ENCODE results near the gene UBASH3A. TPM values are rescaled to one million over a fixed set of nuclear protein-coding genes. Genes with fewer than 3 reads are reported as not detected.

UBASH3A gene
- total RNA-seq, 1 experiment from 2014 or later: not detected

- no peak overlapping the region for H3K27ac ChIP-seq
- DNase-seq: no peak
- no peaks in the 10 kb centered on the region for H3K9me3 ChIP-seq (replicated peaks)
- no peak overlapping the region for H3K4me3 ChIP-seq
- H3K4me1 ChIP-seq: peaks cover 4% of the 10 kb centered on the region; the same call in 1 of the 2 replicates
- no peaks in the 10 kb centered on the region for H3K36me3 ChIP-seq
- H3K27me3 ChIP-seq: no peaks in the 10 kb centered on the region
Measured at GRCh38 chr21:42486531-42486930, 82.8 kb downstream of the UBASH3A start.

- H3K4me3 ChIP-seq: no peak overlapping the region
- H3K36me3 ChIP-seq: no peaks in the 10 kb centered on the region
- no peak overlapping the region for H3K27ac ChIP-seq
- no peaks in the 10 kb centered on the region for H3K4me1 ChIP-seq
- H3K27me3 ChIP-seq: no peaks in the 10 kb centered on the region
- DNase-seq: no peak
- H3K9me3 ChIP-seq (replicated peaks): no peaks in the 10 kb centered on the region
Measured at GRCh38 chr21:42489006-42489563, 85.4 kb downstream of the UBASH3A start.

DNA sequence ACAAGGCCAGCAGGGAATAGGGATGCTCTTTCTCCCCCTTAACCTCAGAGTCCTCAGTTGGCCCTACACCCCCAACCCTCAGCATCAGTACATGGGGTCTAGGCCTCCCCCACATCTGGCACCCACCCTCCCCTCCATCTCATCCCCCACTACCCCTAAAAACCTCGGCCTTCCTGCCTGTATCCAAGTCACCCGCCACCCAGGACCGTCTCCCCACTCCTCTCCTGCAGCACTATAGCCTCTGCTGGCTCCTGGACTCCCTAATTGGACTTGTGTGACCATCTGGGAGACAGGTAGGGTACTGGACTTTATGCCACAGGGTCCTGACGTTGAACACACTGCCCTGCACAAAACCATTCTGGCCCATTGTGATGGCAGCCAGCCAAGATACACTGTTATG is 86.3 kb downstream of the UBASH3A start:
- H3K36me3 ChIP-seq: no peaks in the 10 kb centered on the region
- no peak overlapping the region for H3K27ac ChIP-seq
- H3K27me3 ChIP-seq: no peaks in the 10 kb centered on the region
- no peak for DNase-seq
- no peaks in the 10 kb centered on the region for H3K9me3 ChIP-seq (replicated peaks)
- H3K4me1 ChIP-seq: no peaks in the 10 kb centered on the region
- H3K4me3 ChIP-seq: no peak overlapping the region

DNA sequence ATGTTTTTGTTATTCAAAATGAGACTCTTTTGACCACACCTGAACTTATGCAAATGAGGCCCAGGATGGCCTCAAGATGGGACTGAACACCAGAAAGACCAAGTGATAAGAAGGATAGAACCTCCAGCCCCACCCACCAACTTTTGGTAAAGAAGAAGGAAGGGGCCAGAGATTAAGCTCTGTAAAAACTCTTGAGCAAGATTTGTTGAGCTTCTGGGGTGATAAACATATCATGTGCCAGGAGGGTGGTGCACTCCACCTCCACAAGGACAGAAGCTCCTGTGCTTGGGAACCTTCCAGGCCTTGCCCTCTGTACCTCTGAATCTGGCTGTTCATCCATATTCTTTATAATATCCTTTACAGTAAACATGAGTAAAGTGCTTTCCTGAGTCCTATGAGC is 87.0 kb downstream of the UBASH3A start:
- Histone ChIP-seq H3K4me1 (no peaks in the 10 kb centered on the region), H3K36me3 (no peaks in the 10 kb centered on the region), H3K4me3 (no peak overlapping the region), H3K27ac (no peak overlapping the region), H3K9me3 (replicated peaks) (no peaks in the 10 kb centered on the region), H3K27me3 (no peaks in the 10 kb centered on the region)
- DNase-seq: no peak

GRCh38 chr21:42491328-42491727 is 87.6 kb downstream of the UBASH3A start:
- Histone ChIP-seq H3K27ac (no peak overlapping the region), H3K4me1 (no peaks in the 10 kb centered on the region), H3K9me3 (replicated peaks) (no peaks in the 10 kb centered on the region), H3K36me3 (no peaks in the 10 kb centered on the region), H3K4me3 (no peak overlapping the region), H3K27me3 (no peaks in the 10 kb centered on the region)
- DNase-seq: no peak

GRCh38 chr21:42492201-42492600 is 88.5 kb downstream of the UBASH3A start:
- Histone ChIP-seq H3K9me3 (replicated peaks) (no peaks in the 10 kb centered on the region), H3K27me3 (no peaks in the 10 kb centered on the region), H3K36me3 (no peaks in the 10 kb centered on the region), H3K27ac (no peak overlapping the region), H3K4me3 (no peak overlapping the region), H3K4me1 (no peaks in the 10 kb centered on the region)
- DNase-seq: no peak

GRCh38 chr21:42493109-42494060 is 89.7 kb downstream of the UBASH3A start:
- Histone ChIP-seq H3K4me1 (no peaks in the 10 kb centered on the region), H3K27me3 (no peaks in the 10 kb centered on the region), H3K9me3 (replicated peaks) (no peaks in the 10 kb centered on the region), H3K36me3 (no peaks in the 10 kb centered on the region), H3K4me3 (no peak overlapping the region), H3K27ac (no peak overlapping the region)
- no peak for DNase-seq

DNA sequence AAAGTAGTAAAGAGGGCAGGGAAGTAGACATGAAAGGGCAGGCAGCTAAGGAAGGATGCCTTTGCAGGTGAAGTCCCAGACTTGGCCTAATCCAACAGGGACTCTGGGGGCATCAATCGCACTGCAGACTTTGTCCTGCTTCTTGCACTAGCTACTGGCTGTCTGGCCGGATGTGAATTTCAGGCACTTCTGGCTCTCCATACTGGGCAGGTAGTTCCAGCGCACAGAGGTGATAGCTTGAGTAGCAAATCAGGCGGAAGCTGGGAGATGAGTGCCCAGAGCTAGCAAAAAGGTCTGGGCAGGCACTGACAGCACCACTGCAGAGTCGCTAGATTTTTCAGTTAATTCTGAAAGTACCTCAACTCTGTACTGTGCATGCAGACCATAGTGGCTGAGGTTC is 91.3 kb downstream of the UBASH3A start:
- H3K4me3 ChIP-seq: no peak overlapping the region
- H3K27me3 ChIP-seq: no peaks in the 10 kb centered on the region
- H3K36me3 ChIP-seq: no peaks in the 10 kb centered on the region
- no peaks in the 10 kb centered on the region for H3K9me3 ChIP-seq (replicated peaks)
- DNase-seq: no peak
- H3K4me1 ChIP-seq: no peaks in the 10 kb centered on the region
- H3K27ac ChIP-seq: no peak overlapping the region

GRCh38 chr21:42495765-42496119 is 92.0 kb downstream of the UBASH3A start:
- Histone ChIP-seq H3K4me3 (peak overlapping the region; percentile 52), H3K9me3 (replicated peaks) (no peaks in the 10 kb centered on the region), H3K27ac (no peak overlapping the region), H3K4me1 (no peaks in the 10 kb centered on the region), H3K36me3 (no peaks in the 10 kb centered on the region), H3K27me3 (no peaks in the 10 kb centered on the region)
- DNase-seq: no peak

GRCh38 chr21:42496120-42496838 is 92.6 kb downstream of the UBASH3A start, which contains the start of gene RSPH1:
Gene RSPH1, minus strand, starts transcription at chr21:42496224. Its CDS starts 38 bp downstream, at chr21:42496186.
- no peaks in the 10 kb centered on the region for H3K4me1 ChIP-seq
- H3K27me3 ChIP-seq: no peaks in the 10 kb centered on the region
- no peaks in the 10 kb centered on the region for H3K36me3 ChIP-seq
- H3K4me3 ChIP-seq: peak within 1 kb of the TSS; percentile 52
- no peaks in the 10 kb centered on the region for H3K9me3 ChIP-seq (replicated peaks)
- DNase-seq: peak; percentile 98 to 99
- no peak within 1 kb of the TSS for H3K27ac ChIP-seq

DNA sequence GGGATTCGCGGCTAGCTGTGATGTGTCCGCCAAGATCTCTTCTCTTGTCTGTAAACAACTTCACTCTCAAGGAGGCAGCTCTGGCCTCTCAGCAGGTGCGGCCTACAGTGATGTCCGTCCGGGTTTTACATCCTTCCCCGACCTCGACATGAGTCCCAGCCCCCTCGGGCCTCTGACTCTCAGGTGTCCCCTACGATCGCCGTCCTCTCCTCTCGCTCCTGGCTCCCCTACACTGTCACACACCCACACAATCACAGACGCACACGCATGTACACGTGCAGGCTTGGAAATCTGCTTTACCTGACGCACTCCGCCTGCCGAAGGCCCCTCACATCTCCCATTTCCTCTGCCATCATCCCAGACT is 93.1 kb downstream of the UBASH3A start:
- H3K27me3 ChIP-seq: no peaks in the 10 kb centered on the region
- DNase-seq: peak in 1 of 2 experiments; percentile 12
- H3K27ac ChIP-seq: no peak overlapping the region
- H3K4me3 ChIP-seq: peak overlapping the region; percentile 52
- H3K4me1 ChIP-seq: no peaks in the 10 kb centered on the region
- no peaks in the 10 kb centered on the region for H3K36me3 ChIP-seq
- no peaks in the 10 kb centered on the region for H3K9me3 ChIP-seq (replicated peaks)

Other genes starting within 250 kb of the UBASH3A start
- gene ABCG1, start 184.8 kb upstream of the UBASH3A start, total RNA-seq (2014; rRNA removed; shearing (Covaris generic)): 0.03 and 0.04 TPM in 2 replicates
- gene TFF3, start 88.5 kb upstream of the UBASH3A start, total RNA-seq (2014; rRNA removed; shearing (Covaris generic)): 48.5 and 52.7 TPM in 2 replicates
- not detected in 2 replicates for gene TFF2, start 52.9 kb upstream of the UBASH3A start, total RNA-seq (2014; rRNA removed; shearing (Covaris generic))
- not detected in 2 replicates for gene TFF1, start 37.4 kb upstream of the UBASH3A start, total RNA-seq (2014; rRNA removed; shearing (Covaris generic))
- not detected in 2 replicates for gene TMPRSS3, start 7.8 kb upstream of the UBASH3A start, total RNA-seq (2014; rRNA removed; shearing (Covaris generic))
- gene RSPH1, start 92.3 kb downstream of the UBASH3A start, total RNA-seq (2014; rRNA removed; shearing (Covaris generic)): not detected in 2 replicates
- gene SLC37A1, start 110.0 kb downstream of the UBASH3A start, total RNA-seq (2014; rRNA removed; shearing (Covaris generic)): not detected in 2 replicates
- 14.8 and 14.9 TPM in 2 replicates for gene PDE9A, start 249.7 kb downstream of the UBASH3A start, total RNA-seq (2014; rRNA removed; shearing (Covaris generic))